B cell (primary cell): ENCODE data around the gene RUVBL2. TPM values are rescaled to one million over a fixed set of nuclear protein-coding genes. Genes with fewer than 3 reads are reported as not detected.

Source experiments
- ATAC-seq: fragments of 200-7000 bp; cut with Tn5 transposase; one replicate; pipeline ENCODE4 v1.10.0; 2021; ENCODE audit warnings: low read depth, mild to moderate bottlenecking, moderate number of reproducible peaks, moderate library complexity
- CTCF ChIA-PET: fragments of 350-600 bp; sonication (Branson Sonifier 250); formaldehyde crosslinking; loops from one replicate; lab custom pipeline; 2021; ENCODE audit warnings: antibody characterized with exemption, inconsistent platforms; lab: Charles Lee
- POLR2A ChIA-PET: fragments of 350-600 bp; sonication (Branson Sonifier 250); formaldehyde crosslinking; loops from one replicate; lab custom pipeline; 2021; ENCODE audit warnings: antibody characterized with exemption; lab: Charles Lee
- DNase-seq: peaks from one replicate; pipeline ENCODE4 v3.0.0; 2013
- H2AFZ ChIP-seq: 2 replicates; pipeline ENCODE4 v1.6.1; 2012; ENCODE audit warnings: mild to moderate bottlenecking, low read depth, low read length; ENCODE audit not compliant: insufficient read depth, poor library complexity, severe bottlenecking
- H3K27ac ChIP-seq, 2 donors: 1 replicate in 1 of 2; 2 replicates in 1 of 2; pipeline ENCODE4 v1.5.1; 2012 to 2013; ENCODE audit warnings: low read length in 2 of 2, mild to moderate bottlenecking in 2 of 2, moderate library complexity in 1 of 2
- H3K27me3 ChIP-seq, 4 experiments: fragments of 200-600 bp in 1 of 4; sonication (generic) in 1 of 4; replicated peaks in 1 of 4; 1 replicate in 2 of 4; 2 replicates in 2 of 4; pipeline versions ENCODE4 v1.6.1 to v1.7.0; 2013 to 2016; ENCODE audit warnings: low read length in 3 of 4, mild to moderate bottlenecking in 2 of 4, mixed read lengths in 1 of 4, moderate library complexity in 1 of 4; ENCODE audit not compliant: insufficient read depth in 4 of 4, control insufficient read depth in 3 of 4; ENCODE audit errors: control extremely low read depth in 1 of 4
- H3K36me3 ChIP-seq, 2 experiments: replicated peaks in 1 of 2; 1 replicate in 1 of 2; 2 replicates in 1 of 2; pipeline versions ENCODE4 v1.6.1 to v1.7.1; 2013; ENCODE audit warnings: low read length in 1 of 2; ENCODE audit not compliant: insufficient read depth in 2 of 2, control insufficient read depth in 1 of 2; ENCODE audit errors: control extremely low read depth in 1 of 2, extremely low read depth in 1 of 2
- H3K4me1 ChIP-seq, 2 donors: fragments of 200-600 bp in 1 of 2; sonication (generic) in 1 of 2; 1 replicate in 1 of 2; 2 replicates in 1 of 2; pipeline versions ENCODE4 v1.5.1 to v1.6.1; 2013 to 2017; ENCODE audit warnings: low read length in 2 of 2; ENCODE audit not compliant: control insufficient read depth in 2 of 2, insufficient read depth in 2 of 2
- H3K4me2 ChIP-seq: replicated peaks from 2 replicates; pipeline ENCODE3; 2012; ENCODE audit warnings: mild to moderate bottlenecking, low read depth, low read length; ENCODE audit not compliant: poor library complexity, severe bottlenecking
- H3K4me3 ChIP-seq, 5 experiments: fragments of 200-600 bp in 1 of 5; sonication (generic) in 1 of 5; 1 replicate in 3 of 5; 2 replicates in 2 of 5; pipeline versions ENCODE4 v1.5.1 to v1.7.0; 2011 to 2016; ENCODE audit warnings: low read length in 4 of 5, mild to moderate bottlenecking in 4 of 5, low read depth in 2 of 5, control low read depth in 1 of 5, moderate library complexity in 1 of 5; ENCODE audit not compliant: insufficient read depth in 1 of 5; ENCODE audit errors: control extremely low read depth in 1 of 5, extremely low read depth in 1 of 5
- H3K79me2 ChIP-seq: fragments of 200-600 bp; sonication (generic); one replicate; pipeline ENCODE4 v1.6.0; 2016; ENCODE audit warnings: low read length; ENCODE audit not compliant: control insufficient read depth, insufficient read depth
- H3K9ac ChIP-seq: fragments of 200-600 bp; sonication (generic); 2 replicates; pipeline ENCODE4 v1.6.1; 2017; ENCODE audit warnings: mild to moderate bottlenecking, low read length, moderate library complexity
- H3K9me3 ChIP-seq, 3 donors: one replicate each; pipeline versions ENCODE4 v1.6.1 to v1.7.1; 2013; ENCODE audit warnings: low read length in 2 of 3; ENCODE audit not compliant: control insufficient read depth in 2 of 3, insufficient read depth in 1 of 3; ENCODE audit errors: control extremely low read depth in 1 of 3
- H4K20me1 ChIP-seq: 2 replicates; pipeline ENCODE4 v1.6.0; 2012; ENCODE audit warnings: mild to moderate bottlenecking, low read length; ENCODE audit not compliant: insufficient read depth, control insufficient read depth, poor library complexity, severe bottlenecking
- H3K27ac Mint-ChIP-seq: one replicate; pipeline ENCODE4 v1.8.0; 2021; ENCODE audit warnings: mixed read lengths
- H3K27me3 Mint-ChIP-seq: one replicate; pipeline ENCODE4 v1.8.0; 2021; ENCODE audit warnings: mixed read lengths
- H3K4me1 Mint-ChIP-seq: one replicate; pipeline ENCODE4 v1.8.0; 2021; ENCODE audit warnings: mixed read lengths
- H3K4me3 Mint-ChIP-seq: one replicate; pipeline ENCODE4 v1.8.0; 2021; ENCODE audit warnings: mixed read lengths
- H3K9me3 Mint-ChIP-seq: one replicate; pipeline ENCODE4 v1.8.0; 2022; ENCODE audit warnings: mixed read lengths; ENCODE audit not compliant: insufficient read depth
- CTCF ChIP-seq: fragments of 200-600 bp; IDR thresholded peaks from one replicate; pipeline ENCODE4 v1.8.0; 2022; ENCODE audit warnings: antibody characterized with exemption, mild to moderate bottlenecking
- EZH2 ChIP-seq: IDR thresholded peaks from 2 replicates; pipeline ENCODE4 v1.6.1; 2012; ENCODE audit warnings: borderline replicate concordance, low read depth, mild to moderate bottlenecking, moderate library complexity, low read length; ENCODE audit not compliant: insufficient read depth, poor library complexity, severe bottlenecking
- WGBS: methylation state at CpG from one replicate; pipeline ENCODE4 v1.1.5; 2013; ENCODE audit warnings: missing lambda C conversion rate; ENCODE audit not compliant: insufficient coverage; 5-methylcytosine and 5-hydroxymethylcytosine counted together
- intact Hi-C: fragments of 100-400 bp; cut with micrococcal nuclease; formaldehyde crosslinking; loops from one replicate; pipeline ENCODE4 v1.10.0; 2022
- polyA plus RNA-seq: library from polyadenylated mRNA; depleted of rRNA; stranded (reverse); fragments of >200 nt; gene quantifications from 2 replicates; pipeline ENCODE4 v1.2.3, GENCODE V29; 2012
- total RNA-seq, 2 donors: library from RNA; stranded (reverse); fragments of 120-200 nt in 1 of 2; gene quantifications; 1 replicate in 1 of 2; 2 replicates in 1 of 2; pipeline versions ENCODE4 v1.2.3 to v1.2.4, GENCODE V29; 2013 to 2022

Gene RUVBL2
- total and polyA plus RNA-seq, 2 donors (not counting 1 experiment from before 2014, with no cell fraction given) = 36.1 to 57.4 TPM

DNA sequence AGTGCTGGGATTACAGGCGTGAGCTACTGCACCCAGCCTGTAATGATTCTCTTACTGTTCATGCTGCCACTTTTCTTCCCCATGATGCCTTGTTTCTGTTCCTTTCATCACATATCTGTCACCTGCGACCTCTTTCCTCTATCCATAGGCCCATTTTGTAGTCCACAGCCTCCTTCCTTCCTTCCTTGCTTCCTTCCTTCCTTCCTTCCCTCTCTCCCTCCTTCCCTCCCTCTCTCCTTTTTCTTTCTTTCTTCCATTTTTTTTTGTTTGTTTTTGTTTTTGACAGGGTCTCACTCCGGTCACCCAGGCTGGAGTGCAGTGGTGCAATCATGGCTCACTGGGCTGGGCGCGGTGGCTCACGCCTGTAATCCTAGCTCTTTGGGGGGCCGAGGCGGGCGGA is 4.8 kb upstream of the RUVBL2 start:
- H3K27me3 Mint-ChIP-seq = no peaks in the 10 kb centered on the region
- Histone ChIP-seq H3K27me3 (no peaks in the 10 kb centered on the region), H2AFZ (no peak overlapping the region), H3K4me3 (no peak overlapping the region), H3K4me2 (no peak overlapping the region), H3K9me3 (no peaks in the 10 kb centered on the region), H3K4me1 (peaks cover 8 to 15% of the 10 kb centered on the region in 2 donors), H3K9ac (no peak overlapping the region), H3K27ac (no peak overlapping the region), H3K36me3 (peaks cover 0 to 15% of the 10 kb centered on the region in 2 experiments), H3K79me2 (peaks cover 26% of the 10 kb centered on the region), H4K20me1 (peaks cover 6% of the 10 kb centered on the region)
- DNase-seq = no peak
- POLR2A ChIA-PET = interaction anchor here (0.6 kb wide), 1 partner anchor 440 kb away, joined by 4 read pairs; no protein-coding TSS in a partner anchor
- TF ChIP-seq EZH2 = no peak
- TF ChIP-seq CTCF = no peak
- CTCF ChIA-PET = interaction anchor here (0.6 to 1.0 kb wide), 3 partner anchors 200 to 749 kb away, joined by 3 read pairs; no protein-coding TSS in a partner anchor
- H3K9me3 Mint-ChIP-seq = no peaks in the 10 kb centered on the region
- no peak overlapping the region for H3K27ac Mint-ChIP-seq
- 94% methylated on average over 9 of the region's 9 CpGs for WGBS
- no peak overlapping the region for H3K4me3 Mint-ChIP-seq
- no peak for ATAC-seq
- intact Hi-C loops = no loop called here
- peaks cover 27% of the 10 kb centered on the region for H3K4me1 Mint-ChIP-seq

GRCh38 chr19:48989701-48990291 is 3.9 kb upstream of the RUVBL2 start:
- H2AFZ ChIP-seq = no peak overlapping the region
- no peak overlapping the region for H3K27ac Mint-ChIP-seq
- POLR2A ChIA-PET = interaction anchor here (0.6 kb wide), 1 partner anchor 440 kb away, joined by 4 read pairs; no protein-coding TSS in a partner anchor

More at GRCh38 chr19:48989701-48990291, 3.9 kb upstream of the RUVBL2 start:
- no peaks in the 10 kb centered on the region for H3K27me3 ChIP-seq
- 90% methylated on average over 10 of the region's 17 CpGs for WGBS
- H3K4me2 ChIP-seq = no peak overlapping the region
- H3K27me3 Mint-ChIP-seq = no peaks in the 10 kb centered on the region
- H3K27ac ChIP-seq = no peak overlapping the region
- H3K79me2 ChIP-seq = peaks cover 35% of the 10 kb centered on the region
- H3K9ac ChIP-seq = no peak overlapping the region
- peaks cover 6% of the 10 kb centered on the region for H4K20me1 ChIP-seq
- H3K4me1 Mint-ChIP-seq = peaks cover 33% of the 10 kb centered on the region
- TF ChIP-seq CTCF = no peak
- no peak for TF ChIP-seq EZH2
- intact Hi-C loops = loop anchor here (10.0 kb wide), 1 partner anchor 125 kb away; the partner anchor contains the start of genes C19orf73, LIN7B and PPFIA3
- peaks cover 0 to 14% of the 10 kb centered on the region in 2 experiments for H3K36me3 ChIP-seq
- H3K4me1 ChIP-seq = peaks cover 15 to 23% of the 10 kb centered on the region in 2 donors
- H3K9me3 Mint-ChIP-seq = no peaks in the 10 kb centered on the region
- no peak overlapping the region for H3K4me3 ChIP-seq
- DNase-seq (no peak), ATAC-seq (no peak)
- CTCF ChIA-PET = interaction anchor here (1.0 kb wide), 1 partner anchor 201 kb away, joined by 3 read pairs; no protein-coding TSS in a partner anchor
- no peaks in the 10 kb centered on the region for H3K9me3 ChIP-seq
- no peak overlapping the region for H3K4me3 Mint-ChIP-seq
